GM13977 (cell line): Measurements from ENCODE around the gene TPD52L2.

ENCODE experiments used
- DNase-seq: peaks from one replicate; pipeline ENCODE4 v3.0.0; 2012; ENCODE audit warnings: low spot score
- in situ Hi-C: fragments of 300-500 bp; cut with MboI; formaldehyde crosslinking; loops from one replicate; pipeline ENCODE4 v1.12.0; 2022; ENCODE audit warnings: low sequenced_read_pairs, low pct_unique_long_range_greater_than_20kb, mixed read lengths, inconsistent platforms; ENCODE audit not compliant: unreplicated experiment
- TF ChIP-seq, protein P1 (sequence below): IDR thresholded peaks from 2 replicates; pipeline ENCODE4 v1.5.1; 2012; ENCODE audit warnings: mild to moderate bottlenecking, control low read depth; ENCODE audit not compliant: insufficient read depth; ENCODE audit errors: extremely low read depth, missing control alignments

TPD52L2 gene

DNA sequence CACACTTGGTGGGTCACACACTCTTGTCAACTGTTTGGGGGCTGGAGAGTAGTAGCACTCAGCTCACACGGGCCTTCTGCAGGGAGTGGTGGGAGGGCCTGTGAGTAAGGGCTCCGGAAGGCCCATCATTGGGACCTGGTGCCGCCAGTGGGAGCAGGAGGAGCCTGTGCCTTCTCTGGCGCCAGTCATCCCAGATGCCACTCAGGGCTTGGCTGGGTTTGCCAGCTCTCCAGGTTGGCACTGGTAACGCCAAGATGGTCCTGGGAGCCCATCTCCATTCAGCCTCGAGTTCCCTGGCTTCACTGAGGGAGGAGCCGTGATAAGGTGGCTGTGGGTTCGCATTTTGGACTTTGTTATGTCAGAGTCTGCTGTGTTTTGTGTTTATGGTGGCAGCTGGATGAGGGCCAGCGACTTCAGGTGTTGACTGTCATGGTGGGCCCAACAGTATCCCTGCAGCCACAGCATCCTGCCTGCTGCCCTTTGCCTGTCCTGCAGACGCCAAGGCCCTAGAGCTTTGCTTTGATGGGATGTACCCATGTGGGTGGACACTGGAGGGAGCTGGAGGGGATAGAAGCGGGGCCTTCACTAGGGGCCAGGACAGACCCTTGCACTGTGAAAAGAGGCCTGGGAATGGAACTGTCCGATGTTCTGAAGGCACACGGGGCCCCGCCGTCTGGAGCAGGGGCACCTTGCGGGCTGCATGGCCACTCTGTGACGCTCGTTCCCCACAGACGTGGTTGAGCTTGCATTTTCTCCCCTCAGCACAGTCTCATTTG is 16.6 kb downstream of the TPD52L2 start:
- in situ Hi-C loops, result no loop called here
- TF ChIP-seq, protein P1, sequence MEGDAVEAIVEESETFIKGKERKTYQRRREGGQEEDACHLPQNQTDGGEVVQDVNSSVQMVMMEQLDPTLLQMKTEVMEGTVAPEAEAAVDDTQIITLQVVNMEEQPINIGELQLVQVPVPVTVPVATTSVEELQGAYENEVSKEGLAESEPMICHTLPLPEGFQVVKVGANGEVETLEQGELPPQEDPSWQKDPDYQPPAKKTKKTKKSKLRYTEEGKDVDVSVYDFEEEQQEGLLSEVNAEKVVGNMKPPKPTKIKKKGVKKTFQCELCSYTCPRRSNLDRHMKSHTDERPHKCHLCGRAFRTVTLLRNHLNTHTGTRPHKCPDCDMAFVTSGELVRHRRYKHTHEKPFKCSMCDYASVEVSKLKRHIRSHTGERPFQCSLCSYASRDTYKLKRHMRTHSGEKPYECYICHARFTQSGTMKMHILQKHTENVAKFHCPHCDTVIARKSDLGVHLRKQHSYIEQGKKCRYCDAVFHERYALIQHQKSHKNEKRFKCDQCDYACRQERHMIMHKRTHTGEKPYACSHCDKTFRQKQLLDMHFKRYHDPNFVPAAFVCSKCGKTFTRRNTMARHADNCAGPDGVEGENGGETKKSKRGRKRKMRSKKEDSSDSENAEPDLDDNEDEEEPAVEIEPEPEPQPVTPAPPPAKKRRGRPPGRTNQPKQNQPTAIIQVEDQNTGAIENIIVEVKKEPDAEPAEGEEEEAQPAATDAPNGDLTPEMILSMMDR, result no peak
- DNase-seq, result no peak

DNA sequence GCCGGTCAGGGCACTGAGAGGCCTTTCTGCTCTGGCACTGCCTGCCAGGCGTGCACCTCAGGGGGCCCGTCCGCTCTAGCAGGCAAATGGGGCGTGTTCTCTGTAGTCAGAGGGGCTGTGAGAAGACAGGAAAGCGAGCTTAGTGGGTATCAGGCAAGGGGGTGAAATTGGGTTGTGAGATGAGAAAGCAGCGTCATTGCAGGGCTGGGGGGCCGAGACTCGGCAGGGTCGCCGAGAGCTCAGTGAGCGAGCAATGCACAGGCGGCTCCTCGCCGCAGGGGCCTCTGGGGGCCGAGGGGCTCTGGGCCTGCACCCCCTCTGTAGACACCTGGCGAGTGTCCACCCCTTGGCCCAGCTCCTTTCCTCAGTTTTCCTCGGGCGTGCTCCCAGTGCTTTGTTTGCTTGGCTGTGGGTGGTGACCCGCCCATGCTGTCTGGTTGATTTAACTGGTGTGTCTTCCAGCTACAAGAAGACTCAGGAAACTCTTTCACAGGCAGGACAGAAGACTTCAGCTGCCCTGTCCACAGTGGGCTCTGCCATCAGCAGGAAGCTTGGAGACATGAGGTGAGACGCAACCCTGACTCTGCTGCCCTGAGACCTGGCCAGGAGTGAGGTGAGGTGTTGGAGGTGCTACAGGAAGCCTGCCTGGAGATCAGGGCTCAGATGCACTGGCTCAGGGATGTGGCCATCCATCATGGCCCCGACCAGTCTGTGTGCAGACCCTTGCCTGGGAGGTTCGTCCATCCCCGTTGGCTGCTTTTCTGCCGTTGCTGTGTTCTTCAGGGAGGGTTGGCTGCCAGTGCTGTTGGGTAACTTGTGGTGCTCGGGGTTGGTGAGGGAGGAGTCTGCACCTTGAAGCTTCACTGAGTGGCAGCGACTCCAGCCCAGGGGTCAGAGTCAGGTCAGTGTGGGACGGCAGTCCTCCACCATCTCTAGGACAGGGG is 17.5 kb downstream of the TPD52L2 start:
- TF ChIP-seq, protein P1, result no peak
- DNase-seq, result no peak
- in situ Hi-C loops, result no loop called here

DNA sequence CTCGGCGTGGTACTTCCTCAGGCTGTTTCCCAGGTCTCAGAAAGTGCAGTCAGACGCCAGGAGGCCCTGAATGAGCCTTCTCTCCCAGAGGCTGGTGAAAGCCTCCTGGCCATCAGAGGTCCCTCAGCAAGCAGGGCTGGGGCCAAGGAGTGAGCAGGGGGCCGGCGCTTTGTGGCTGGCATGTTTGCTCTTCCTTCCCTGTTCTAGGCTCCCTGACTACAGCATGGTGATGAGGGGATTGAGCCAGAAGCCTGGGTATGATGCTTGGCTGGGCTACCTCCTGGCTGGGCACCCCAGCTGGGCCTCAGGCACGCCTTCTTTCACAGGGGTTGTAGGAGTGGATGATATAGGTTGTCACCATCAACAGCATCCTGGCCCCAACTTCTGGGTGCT is 18.1 kb downstream of the TPD52L2 start:
- in situ Hi-C loops, result no loop called here
- TF ChIP-seq, protein P1, result no peak
- DNase-seq, result no peak

DNA sequence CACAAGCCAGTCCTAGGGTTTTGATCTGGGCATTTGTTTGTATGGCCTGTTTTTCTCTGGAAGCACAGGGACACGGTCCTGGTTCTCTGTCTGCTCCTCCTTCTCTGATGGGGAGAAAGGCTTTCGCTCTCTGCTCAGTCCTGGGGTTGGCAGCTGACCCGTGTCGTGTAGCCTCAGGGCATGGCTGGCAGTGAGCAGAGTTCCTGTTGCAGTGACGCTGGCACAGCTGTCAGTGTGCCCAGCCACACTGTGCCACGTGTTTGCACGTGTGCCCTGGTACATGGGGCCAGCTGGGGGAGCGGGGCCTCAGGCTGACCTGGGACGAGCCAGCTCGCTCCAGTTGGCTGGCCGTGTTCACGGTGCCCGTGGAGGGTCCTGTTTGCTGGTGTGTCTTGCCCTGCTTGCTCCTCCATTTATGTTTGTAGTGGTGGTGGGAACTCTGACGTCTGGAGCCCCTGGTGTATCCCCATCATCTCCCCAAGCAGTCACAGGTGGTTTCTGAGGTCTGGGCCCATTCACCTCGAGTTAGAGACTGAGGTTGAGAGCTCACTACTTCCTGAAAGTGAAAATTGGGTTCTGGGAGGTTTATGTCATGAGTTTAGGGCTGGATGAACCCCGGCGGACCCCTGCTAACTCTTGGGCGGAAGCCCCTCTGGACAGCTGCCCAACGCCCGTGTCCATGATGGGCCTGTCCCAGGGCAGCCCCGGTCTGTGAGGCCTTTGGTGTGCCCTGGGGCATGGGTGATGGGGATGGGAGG is 19.6 kb downstream of the TPD52L2 start:
- in situ Hi-C loops, result no loop called here
- peak; percentile 78 for DNase-seq
- TF ChIP-seq, protein P1, result no peak

DNA sequence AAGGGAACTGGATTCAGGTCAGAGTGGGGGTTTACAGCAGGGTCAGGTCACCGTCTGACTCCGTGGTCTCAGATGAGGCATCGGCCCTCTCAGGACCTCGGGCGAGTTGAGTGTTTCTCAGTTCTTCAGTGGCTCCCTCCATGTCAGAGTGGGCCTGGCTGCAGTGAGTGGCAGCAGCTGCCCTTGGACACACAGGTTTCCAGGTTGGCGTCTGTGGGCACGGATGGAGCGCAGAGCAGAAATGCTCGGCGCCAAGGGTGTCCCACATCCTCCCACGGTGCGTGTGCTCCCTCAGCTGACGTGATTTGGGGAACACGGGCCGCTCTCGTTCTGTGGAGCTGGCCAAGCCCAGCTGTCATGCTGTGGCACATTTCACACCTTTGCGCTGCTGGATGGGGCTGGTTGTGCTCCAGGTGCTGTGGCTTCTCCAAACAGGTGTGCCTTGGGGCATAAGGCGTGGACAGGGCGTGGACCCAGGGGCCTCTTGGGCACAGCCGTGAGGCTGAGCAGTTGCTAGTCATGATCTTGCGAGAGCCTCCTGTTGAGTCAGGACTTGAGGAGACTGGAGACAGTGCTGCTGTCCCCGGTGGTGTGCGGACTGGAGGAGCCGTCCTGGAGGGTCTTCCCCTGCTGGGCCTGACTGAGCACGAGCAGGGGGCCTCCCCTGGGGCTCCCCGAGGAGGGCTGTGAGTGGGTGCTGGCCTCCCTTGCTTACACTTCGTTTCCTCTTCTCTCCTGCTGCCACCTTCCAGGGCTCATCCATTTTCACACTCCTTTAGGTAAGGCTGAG is 20.4 kb downstream of the TPD52L2 start:
- TF ChIP-seq, protein P1, result no peak
- in situ Hi-C loops, result no loop called here
- peak; percentile 71 for DNase-seq
